Fibroblast of lung (primary cell): Measurements from ENCODE around the gene RAP1GAP2.

ENCODE experiments used
- EZH2 ChIP-seq: IDR thresholded peaks from 2 replicates; pipeline ENCODE4 v1.5.1; 2012; ENCODE audit warnings: low read length, control low read depth, mild to moderate bottlenecking; ENCODE audit errors: missing control alignments
- TF ChIP-seq, protein P1 (sequence below), 2 donors: IDR thresholded peaks in 1 of 2; conservative IDR thresholded peaks in 1 of 2; 1 replicate in 1 of 2; 2 replicates in 1 of 2; pipeline ENCODE4 v1.5.1; 2011 to 2012; ENCODE audit warnings: low read length in 2 of 2, control low read depth in 1 of 2, inconsistent platforms in 1 of 2, low read depth in 1 of 2, mild to moderate bottlenecking in 1 of 2

DNA sequence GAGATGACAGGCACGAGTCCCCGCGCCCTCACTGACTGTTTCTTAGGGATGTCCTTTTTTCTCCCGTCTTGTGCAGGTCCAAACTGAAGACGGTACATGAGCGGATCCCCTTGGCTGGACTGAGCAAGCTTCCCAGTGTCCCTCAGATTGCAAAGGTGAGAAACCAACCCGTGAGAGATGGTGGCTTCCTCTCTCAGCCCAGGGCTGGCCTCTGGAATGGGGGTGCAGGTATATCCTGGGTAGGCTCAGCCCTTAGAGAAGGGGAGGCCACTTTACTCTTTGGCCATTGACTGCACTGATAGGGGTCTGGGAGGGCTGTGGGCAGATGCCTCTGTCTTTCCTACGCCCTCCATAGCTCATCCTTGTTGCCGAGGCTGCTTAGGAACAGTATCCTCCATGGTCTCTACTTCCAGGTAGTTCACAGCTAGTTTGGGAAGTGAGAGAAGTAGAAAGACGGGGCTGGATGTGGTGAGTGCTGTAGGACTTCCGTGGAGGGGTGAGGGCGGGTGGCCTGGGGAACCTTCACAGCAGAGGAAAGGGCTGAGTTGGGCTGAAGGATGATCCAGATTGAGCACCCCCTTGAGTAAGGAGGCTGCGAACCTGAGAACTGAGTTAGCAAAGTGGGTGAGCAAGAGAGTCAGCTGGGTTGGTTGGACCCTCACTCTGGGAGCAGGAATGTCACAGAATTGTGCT lies 184.1 kb downstream of the RAP1GAP2 start:
- TF ChIP-seq, protein P1, sequence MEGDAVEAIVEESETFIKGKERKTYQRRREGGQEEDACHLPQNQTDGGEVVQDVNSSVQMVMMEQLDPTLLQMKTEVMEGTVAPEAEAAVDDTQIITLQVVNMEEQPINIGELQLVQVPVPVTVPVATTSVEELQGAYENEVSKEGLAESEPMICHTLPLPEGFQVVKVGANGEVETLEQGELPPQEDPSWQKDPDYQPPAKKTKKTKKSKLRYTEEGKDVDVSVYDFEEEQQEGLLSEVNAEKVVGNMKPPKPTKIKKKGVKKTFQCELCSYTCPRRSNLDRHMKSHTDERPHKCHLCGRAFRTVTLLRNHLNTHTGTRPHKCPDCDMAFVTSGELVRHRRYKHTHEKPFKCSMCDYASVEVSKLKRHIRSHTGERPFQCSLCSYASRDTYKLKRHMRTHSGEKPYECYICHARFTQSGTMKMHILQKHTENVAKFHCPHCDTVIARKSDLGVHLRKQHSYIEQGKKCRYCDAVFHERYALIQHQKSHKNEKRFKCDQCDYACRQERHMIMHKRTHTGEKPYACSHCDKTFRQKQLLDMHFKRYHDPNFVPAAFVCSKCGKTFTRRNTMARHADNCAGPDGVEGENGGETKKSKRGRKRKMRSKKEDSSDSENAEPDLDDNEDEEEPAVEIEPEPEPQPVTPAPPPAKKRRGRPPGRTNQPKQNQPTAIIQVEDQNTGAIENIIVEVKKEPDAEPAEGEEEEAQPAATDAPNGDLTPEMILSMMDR (conservative IDR thresholded peaks at IDR 0.05 in 1 of 2, IDR thresholded peaks at IDR 0.05 in 1 of 2; ENCODE audit: low read depth in 1 of 2, low read length in 2 of 2), result no peak
- no peak for TF ChIP-seq EZH2
